Measurements from ENCODE around the gene AGK. TPM values are rescaled to one million over a fixed set of nuclear protein-coding genes. Genes with fewer than 3 reads are reported as not detected.

The AGK gene
- total and polyA plus RNA-seq, 4 donors = 13.7 to 39.1 (median 20.9) TPM

- DNase-seq (peak in 1 of 3 donors; percentile 38), ATAC-seq (ENCODE audit: insufficient read depth, low FRiP score) (no peak)
- Histone ChIP-seq H3K27ac (ENCODE audit: low read depth in 1 of 2, low read length in 1 of 2) (no peak overlapping the region), H3K9ac (ENCODE audit: insufficient read depth in 1 of 2, low read length in 2 of 2) (no peak overlapping the region), H3K9me3 (ENCODE audit: control insufficient read depth in 4 of 4, insufficient read depth in 3 of 4, low read length in 3 of 4) (no peaks in the 10 kb centered on the region), H3K36me3 (ENCODE audit: control insufficient read depth in 4 of 4, insufficient read depth in 4 of 4, low read length in 4 of 4) (peaks cover 0 to 8% (median 1%) of the 10 kb centered on the region in 4 donors), H3K4me1 (ENCODE audit: control insufficient read depth in 5 of 5, insufficient read depth in 5 of 5, low read length in 5 of 5) (peaks cover 0 to 29% (median 9%) of the 10 kb centered on the region in 5 donors), H3K27me3 (ENCODE audit: control insufficient read depth in 3 of 3, insufficient read depth in 3 of 3, low read length in 2 of 3) (no peaks in the 10 kb centered on the region), H3K4me3 (no peak overlapping the region)
- 86 to 94% methylated on average over 3 of the region's 3 CpGs for WGBS, 2 donors
- TF ChIP-seq CTCF (IDR thresholded peaks at IDR 0.05; ENCODE audit: control extremely low read depth, extremely low read depth) = no peak
Measured at GRCh38 chr7:141693082-141693481, 141.9 kb downstream of the AGK start.

GRCh38 chr7:141695803-141696289 lies 144.6 kb downstream of the AGK start:
- no peak for ATAC-seq (ENCODE audit: insufficient read depth, low FRiP score)
- Histone ChIP-seq H3K9ac (ENCODE audit: insufficient read depth in 1 of 2, low read length in 2 of 2) (no peak overlapping the region), H3K36me3 (ENCODE audit: control insufficient read depth in 4 of 4, insufficient read depth in 4 of 4, low read length in 4 of 4) (peaks cover 0 to 5% (median 1%) of the 10 kb centered on the region in 4 donors), H3K9me3 (ENCODE audit: control insufficient read depth in 4 of 4, insufficient read depth in 3 of 4, low read length in 3 of 4) (no peaks in the 10 kb centered on the region), H3K4me1 (ENCODE audit: control insufficient read depth in 5 of 5, insufficient read depth in 5 of 5, low read length in 5 of 5) (peaks cover 0 to 38% (median 14%) of the 10 kb centered on the region in 5 donors), H3K4me3 (no peak overlapping the region), H3K27ac (ENCODE audit: low read depth in 1 of 2, low read length in 1 of 2) (peak overlapping the region in 1 of 2 donors; percentile 67), H3K27me3 (ENCODE audit: control insufficient read depth in 3 of 3, insufficient read depth in 3 of 3, low read length in 2 of 3) (no peaks in the 10 kb centered on the region)
- TF ChIP-seq CTCF (IDR thresholded peaks at IDR 0.05; ENCODE audit: control extremely low read depth, extremely low read depth) = no peak
- WGBS, 2 donors = 68 to 70% methylated on average over 6 of the region's 6 CpGs
- no peak for DNase-seq

- H3K4me1 ChIP-seq (ENCODE audit: control insufficient read depth in 5 of 5, insufficient read depth in 5 of 5, low read length in 5 of 5) = peaks cover 0 to 39% (median 15%) of the 10 kb centered on the region in 5 donors
- no peaks in the 10 kb centered on the region for H3K9me3 ChIP-seq (ENCODE audit: control insufficient read depth in 4 of 4, insufficient read depth in 3 of 4, low read length in 3 of 4)
- DNase-seq = no peak
- no peak overlapping the region for H3K9ac ChIP-seq (ENCODE audit: insufficient read depth in 1 of 2, low read length in 2 of 2)
- no peak for TF ChIP-seq CTCF (IDR thresholded peaks at IDR 0.05; ENCODE audit: control extremely low read depth, extremely low read depth)
- H3K27me3 ChIP-seq (ENCODE audit: control insufficient read depth in 3 of 3, insufficient read depth in 3 of 3, low read length in 2 of 3) = no peaks in the 10 kb centered on the region
- H3K36me3 ChIP-seq (ENCODE audit: control insufficient read depth in 4 of 4, insufficient read depth in 4 of 4, low read length in 4 of 4) = peaks cover 0 to 5% (median 1%) of the 10 kb centered on the region in 4 donors
- ATAC-seq (ENCODE audit: insufficient read depth, low FRiP score) = no peak
- no peak overlapping the region for H3K4me3 ChIP-seq
- WGBS, 2 donors = 0 to 26% methylated on average over 2 of the region's 2 CpGs
- H3K27ac ChIP-seq (ENCODE audit: low read depth in 1 of 2, low read length in 1 of 2) = no peak overlapping the region
Measured at GRCh38 chr7:141696348-141696747, 145.1 kb downstream of the AGK start.

Measured in lung (tissue), 12 donors.